HepG2 (cell line): ENCODE data around the gene NUP214. TPM values are rescaled to one million over a fixed set of nuclear protein-coding genes. Genes with fewer than 3 reads are reported as not detected.

Experiments used
- CHD4 ChIP-seq: fragments of 200-600 bp; sonication (generic); IDR thresholded peaks from 2 replicates; pipeline ENCODE4 v1.7.0; 2017; ENCODE audit warnings: mild to moderate bottlenecking, low read length, borderline replicate concordance
- EHMT2 ChIP-seq: fragments of 200-600 bp; sonication (generic); IDR thresholded peaks from 2 replicates; pipeline ENCODE4 v1.7.0; 2017; ENCODE audit warnings: antibody characterized with exemption, low read depth, low read length, borderline replicate concordance
- GATA4 ChIP-seq: sonication (generic); IDR thresholded peaks from 2 replicates; pipeline ENCODE4 v1.6.1; 2016; ENCODE audit warnings: antibody characterized with exemption, low read depth, borderline replicate concordance
- KLF11 ChIP-seq: IDR thresholded peaks from 2 replicates; pipeline ENCODE4 v1.6.1; 2016; ENCODE audit warnings: missing compliant biosample characterization
- MAF1 ChIP-seq: sonication (generic); formaldehyde crosslinking; IDR thresholded peaks from 2 replicates; pipeline ENCODE4 v1.5.0; 2020; ENCODE audit warnings: missing genetic modification reagents, borderline replicate concordance
- MEF2D ChIP-seq: sonication (generic); formaldehyde crosslinking; IDR thresholded peaks from 2 replicates; pipeline ENCODE4 v1.5.1; 2020; ENCODE audit warnings: mild to moderate bottlenecking, missing genetic modification reagents
- NPAS2 ChIP-seq: sonication (generic); formaldehyde crosslinking; IDR thresholded peaks from 2 replicates; pipeline ENCODE4 v1.8.0; 2022; ENCODE audit warnings: mild to moderate bottlenecking, missing genetic modification reagents, borderline replicate concordance
- ZBTB42 ChIP-seq: sonication (generic); formaldehyde crosslinking; IDR thresholded peaks from 2 replicates; pipeline ENCODE4 v1.5.0; 2020; ENCODE audit warnings: mild to moderate bottlenecking, missing genetic modification reagents
- ZFP41 ChIP-seq: sonication (generic); formaldehyde crosslinking; IDR thresholded peaks from 2 replicates; pipeline ENCODE4 v1.4.0; 2020; ENCODE audit warnings: mild to moderate bottlenecking, missing genetic modification reagents, borderline replicate concordance
- ZNF12 ChIP-seq: sonication (generic); formaldehyde crosslinking; IDR thresholded peaks from 2 replicates; pipeline ENCODE4 v1.5.0; 2020; ENCODE audit warnings: missing genetic modification reagents
- ZNF234 ChIP-seq: sonication (generic); formaldehyde crosslinking; conservative IDR thresholded peaks from 2 replicates; pipeline ENCODE4 v1.5.1; 2020; ENCODE audit warnings: mild to moderate bottlenecking, missing genetic modification reagents
- ZNF317 ChIP-seq: sonication (generic); formaldehyde crosslinking; IDR thresholded peaks from 2 replicates; pipeline ENCODE4 v1.5.0; 2020; ENCODE audit warnings: mild to moderate bottlenecking, missing genetic modification reagents
- ZNF446 ChIP-seq: sonication (generic); formaldehyde crosslinking; IDR thresholded peaks from 2 replicates; pipeline ENCODE4 v1.5.0; 2020; ENCODE audit warnings: mild to moderate bottlenecking, missing genetic modification reagents
- ZNF549 ChIP-seq: sonication (generic); formaldehyde crosslinking; IDR thresholded peaks from 2 replicates; pipeline ENCODE4 v1.5.0; 2020; ENCODE audit warnings: missing genetic modification reagents
- ZNF629 ChIP-seq: sonication (generic); formaldehyde crosslinking; conservative IDR thresholded peaks from 2 replicates; pipeline ENCODE4 v1.5.0; 2020; ENCODE audit warnings: missing genetic modification reagents
- ZNF7 ChIP-seq: IDR thresholded peaks from 2 replicates; pipeline ENCODE4 v1.6.1; 2016; ENCODE audit warnings: missing biosample characterization, missing genetic modification reagents
- polyA plus RNA-seq, 8 experiments: library from polyadenylated mRNA; depleted of rRNA in 3 of 8; stranded (reverse) in 7 of 8; unstranded in 1 of 8; fragments of >200 nt; fragmentation: Illumina TruSeq in 4 of 8; extraction: Trizol in 4 of 8; gene quantifications; 2 replicates each; pipeline versions ENCODE4 v1.2.1 to v1.2.3, GENCODE V29; 2011 to 2016; ENCODE audit warnings: low read depth in 4 of 8, missing spikeins in 1 of 8, mixed read lengths in 1 of 8; ENCODE audit not compliant: insufficient read depth in 1 of 8
- total RNA-seq, 5 experiments: library from RNA; depleted of rRNA; stranded (reverse); fragments of >200 nt; fragmentation: Illumina TruSeq; extraction: Trizol; gene quantifications; 2 replicates each; pipeline ENCODE4 v1.2.3, GENCODE V29; 2016; ENCODE audit warnings: low read depth in 1 of 5
- TF ChIP-seq, protein P1 (sequence below): sonication (generic); formaldehyde crosslinking; IDR thresholded peaks from 2 replicates; pipeline ENCODE4 v1.4.0; 2020; ENCODE audit warnings: missing genetic modification reagents
- TF ChIP-seq, protein P2 (sequence below): sonication (generic); formaldehyde crosslinking; IDR thresholded peaks from 2 replicates; pipeline ENCODE4 v1.5.1; 2020; ENCODE audit warnings: mild to moderate bottlenecking, missing genetic modification reagents, moderate library complexity
- TF ChIP-seq, protein P3 (sequence below): sonication (generic); formaldehyde crosslinking; conservative IDR thresholded peaks from 2 replicates; pipeline ENCODE4 v1.5.0; 2020; ENCODE audit warnings: missing genetic modification reagents
- TF ChIP-seq, protein P4 (sequence below): sonication (generic); formaldehyde crosslinking; IDR thresholded peaks from 2 replicates; pipeline ENCODE4 v1.8.0; 2022; ENCODE audit warnings: mild to moderate bottlenecking, missing genetic modification reagents, moderate library complexity
- TF ChIP-seq, protein P5 (sequence below): sonication (generic); formaldehyde crosslinking; IDR thresholded peaks from 2 replicates; pipeline ENCODE4 v1.4.0; 2020; ENCODE audit warnings: missing genetic modification reagents, borderline replicate concordance

NUP214 gene
- total and polyA plus RNA-seq, 2 of the 13 experiments (the other 11 are each of a cell fraction or from before 2014, with no cell fraction given): 8.4 to 16.0 TPM

- TF ChIP-seq, protein P1, sequence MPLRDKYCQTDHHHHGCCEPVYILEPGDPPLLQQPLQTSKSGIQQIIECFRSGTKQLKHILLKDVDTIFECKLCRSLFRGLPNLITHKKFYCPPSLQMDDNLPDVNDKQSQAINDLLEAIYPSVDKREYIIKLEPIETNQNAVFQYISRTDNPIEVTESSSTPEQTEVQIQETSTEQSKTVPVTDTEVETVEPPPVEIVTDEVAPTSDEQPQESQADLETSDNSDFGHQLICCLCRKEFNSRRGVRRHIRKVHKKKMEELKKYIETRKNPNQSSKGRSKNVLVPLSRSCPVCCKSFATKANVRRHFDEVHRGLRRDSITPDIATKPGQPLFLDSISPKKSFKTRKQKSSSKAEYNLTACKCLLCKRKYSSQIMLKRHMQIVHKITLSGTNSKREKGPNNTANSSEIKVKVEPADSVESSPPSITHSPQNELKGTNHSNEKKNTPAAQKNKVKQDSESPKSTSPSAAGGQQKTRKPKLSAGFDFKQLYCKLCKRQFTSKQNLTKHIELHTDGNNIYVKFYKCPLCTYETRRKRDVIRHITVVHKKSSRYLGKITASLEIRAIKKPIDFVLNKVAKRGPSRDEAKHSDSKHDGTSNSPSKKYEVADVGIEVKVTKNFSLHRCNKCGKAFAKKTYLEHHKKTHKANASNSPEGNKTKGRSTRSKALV (CRISPR knock-in tag): peak; percentile 38; the same call in 1 of the 2 replicates
- TF ChIP-seq, protein P2, sequence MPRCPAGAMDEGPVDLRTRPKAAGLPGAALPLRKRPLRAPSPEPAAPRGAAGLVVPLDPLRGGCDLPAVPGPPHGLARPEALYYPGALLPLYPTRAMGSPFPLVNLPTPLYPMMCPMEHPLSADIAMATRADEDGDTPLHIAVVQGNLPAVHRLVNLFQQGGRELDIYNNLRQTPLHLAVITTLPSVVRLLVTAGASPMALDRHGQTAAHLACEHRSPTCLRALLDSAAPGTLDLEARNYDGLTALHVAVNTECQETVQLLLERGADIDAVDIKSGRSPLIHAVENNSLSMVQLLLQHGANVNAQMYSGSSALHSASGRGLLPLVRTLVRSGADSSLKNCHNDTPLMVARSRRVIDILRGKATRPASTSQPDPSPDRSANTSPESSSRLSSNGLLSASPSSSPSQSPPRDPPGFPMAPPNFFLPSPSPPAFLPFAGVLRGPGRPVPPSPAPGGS: no peak
- TF ChIP-seq, protein P3, sequence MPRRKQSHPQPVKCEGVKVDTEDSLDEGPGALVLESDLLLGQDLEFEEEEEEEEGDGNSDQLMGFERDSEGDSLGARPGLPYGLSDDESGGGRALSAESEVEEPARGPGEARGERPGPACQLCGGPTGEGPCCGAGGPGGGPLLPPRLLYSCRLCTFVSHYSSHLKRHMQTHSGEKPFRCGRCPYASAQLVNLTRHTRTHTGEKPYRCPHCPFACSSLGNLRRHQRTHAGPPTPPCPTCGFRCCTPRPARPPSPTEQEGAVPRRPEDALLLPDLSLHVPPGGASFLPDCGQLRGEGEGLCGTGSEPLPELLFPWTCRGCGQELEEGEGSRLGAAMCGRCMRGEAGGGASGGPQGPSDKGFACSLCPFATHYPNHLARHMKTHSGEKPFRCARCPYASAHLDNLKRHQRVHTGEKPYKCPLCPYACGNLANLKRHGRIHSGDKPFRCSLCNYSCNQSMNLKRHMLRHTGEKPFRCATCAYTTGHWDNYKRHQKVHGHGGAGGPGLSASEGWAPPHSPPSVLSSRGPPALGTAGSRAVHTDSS (CRISPR knock-in tag): 0 out of 2 replicates have a peak, but pooled peaks have one; percentile 35
- peak; percentile 85 for TF ChIP-seq ZNF317
- TF ChIP-seq ZNF446 (CRISPR knock-in tag): no peak
- no peak for TF ChIP-seq ZNF629
- peak; percentile 59; the same call in 1 of the 2 replicates for TF ChIP-seq ZNF12 (CRISPR knock-in tag)
- TF ChIP-seq EHMT2: no peak
- TF ChIP-seq KLF11 (CRISPR knock-in tag): 0 out of 2 replicates have a peak, but pooled peaks have one; percentile 83
- TF ChIP-seq MEF2D (CRISPR knock-in tag): no peak; the same call in 1 of the 2 replicates
- TF ChIP-seq, protein P4, sequence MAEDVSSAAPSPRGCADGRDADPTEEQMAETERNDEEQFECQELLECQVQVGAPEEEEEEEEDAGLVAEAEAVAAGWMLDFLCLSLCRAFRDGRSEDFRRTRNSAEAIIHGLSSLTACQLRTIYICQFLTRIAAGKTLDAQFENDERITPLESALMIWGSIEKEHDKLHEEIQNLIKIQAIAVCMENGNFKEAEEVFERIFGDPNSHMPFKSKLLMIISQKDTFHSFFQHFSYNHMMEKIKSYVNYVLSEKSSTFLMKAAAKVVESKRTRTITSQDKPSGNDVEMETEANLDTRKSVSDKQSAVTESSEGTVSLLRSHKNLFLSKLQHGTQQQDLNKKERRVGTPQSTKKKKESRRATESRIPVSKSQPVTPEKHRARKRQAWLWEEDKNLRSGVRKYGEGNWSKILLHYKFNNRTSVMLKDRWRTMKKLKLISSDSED (CRISPR knock-in tag): no peak
- TF ChIP-seq NPAS2 (CRISPR knock-in tag): no peak
- TF ChIP-seq CHD4: no peak
- TF ChIP-seq ZNF234 (CRISPR knock-in tag): no peak
- TF ChIP-seq, protein P5, sequence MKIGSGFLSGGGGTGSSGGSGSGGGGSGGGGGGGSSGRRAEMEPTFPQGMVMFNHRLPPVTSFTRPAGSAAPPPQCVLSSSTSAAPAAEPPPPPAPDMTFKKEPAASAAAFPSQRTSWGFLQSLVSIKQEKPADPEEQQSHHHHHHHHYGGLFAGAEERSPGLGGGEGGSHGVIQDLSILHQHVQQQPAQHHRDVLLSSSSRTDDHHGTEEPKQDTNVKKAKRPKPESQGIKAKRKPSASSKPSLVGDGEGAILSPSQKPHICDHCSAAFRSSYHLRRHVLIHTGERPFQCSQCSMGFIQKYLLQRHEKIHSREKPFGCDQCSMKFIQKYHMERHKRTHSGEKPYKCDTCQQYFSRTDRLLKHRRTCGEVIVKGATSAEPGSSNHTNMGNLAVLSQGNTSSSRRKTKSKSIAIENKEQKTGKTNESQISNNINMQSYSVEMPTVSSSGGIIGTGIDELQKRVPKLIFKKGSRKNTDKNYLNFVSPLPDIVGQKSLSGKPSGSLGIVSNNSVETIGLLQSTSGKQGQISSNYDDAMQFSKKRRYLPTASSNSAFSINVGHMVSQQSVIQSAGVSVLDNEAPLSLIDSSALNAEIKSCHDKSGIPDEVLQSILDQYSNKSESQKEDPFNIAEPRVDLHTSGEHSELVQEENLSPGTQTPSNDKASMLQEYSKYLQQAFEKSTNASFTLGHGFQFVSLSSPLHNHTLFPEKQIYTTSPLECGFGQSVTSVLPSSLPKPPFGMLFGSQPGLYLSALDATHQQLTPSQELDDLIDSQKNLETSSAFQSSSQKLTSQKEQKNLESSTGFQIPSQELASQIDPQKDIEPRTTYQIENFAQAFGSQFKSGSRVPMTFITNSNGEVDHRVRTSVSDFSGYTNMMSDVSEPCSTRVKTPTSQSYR (CRISPR knock-in tag): peak; percentile 46; the same call in 1 of the 2 replicates
- TF ChIP-seq ZBTB42: no peak
- no peak for TF ChIP-seq ZNF7 (CRISPR knock-in tag)
- no peak; the same call in 1 of the 2 replicates for TF ChIP-seq MAF1 (CRISPR knock-in tag)
- TF ChIP-seq GATA4: 0 out of 2 replicates have a peak, but pooled peaks have one; percentile 6
- TF ChIP-seq ZFP41: peak; percentile 82; the same call in 1 of the 2 replicates
- TF ChIP-seq ZNF549 (CRISPR knock-in tag): no peak
Measured at GRCh38 chr9:131125288-131126058, at the start of gene NUP214 (continued).
